HG03460 (cell line): ENCODE data around the gene MBD6.
"Not testable (repeated sequence)": the region's sequence is repeated elsewhere in the genome, so short reads cannot be mapped to it uniquely, and the experiment has no call there.

Experiments used
- ATAC-seq: cut with Tn5 transposase; IDR thresholded peaks from one replicate; pipeline ENCODE4 v1.9.1; 2021; ENCODE audit not compliant: unreplicated experiment

MBD6 gene

DNA sequence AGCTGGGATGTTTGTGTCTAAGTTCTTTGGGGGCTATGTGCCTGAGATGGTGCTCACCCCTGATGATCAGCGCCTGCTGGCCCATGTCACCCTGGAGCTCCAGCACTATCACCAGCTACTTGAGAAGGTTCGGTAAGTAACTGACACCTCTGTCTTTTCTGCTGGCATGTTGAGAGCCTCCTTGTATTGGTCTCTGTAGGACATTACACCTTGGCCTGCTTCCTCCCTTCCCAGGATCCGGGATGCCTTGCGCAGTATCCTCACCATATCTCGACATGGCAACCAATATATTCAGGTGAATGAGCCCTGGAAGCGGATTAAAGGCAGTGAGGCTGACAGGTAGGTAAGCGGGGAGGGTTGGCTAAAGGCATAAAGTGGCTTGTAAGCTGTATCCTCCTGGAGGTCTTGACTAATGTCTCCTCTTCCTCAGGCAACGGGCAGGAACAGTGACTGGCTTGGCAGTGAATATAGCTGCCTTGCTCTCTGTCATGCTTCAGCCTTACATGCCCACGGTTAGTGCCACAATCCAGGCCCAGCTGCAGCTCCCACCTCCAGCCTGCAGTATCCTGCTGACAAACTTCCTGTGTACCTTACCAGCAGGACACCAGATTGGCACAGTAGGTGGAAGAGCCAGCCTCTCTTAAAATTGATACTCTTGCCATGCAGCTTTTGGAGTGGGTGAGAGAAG lies 7.8 kb upstream of the MBD6 start:
- no peak for ATAC-seq

DNA sequence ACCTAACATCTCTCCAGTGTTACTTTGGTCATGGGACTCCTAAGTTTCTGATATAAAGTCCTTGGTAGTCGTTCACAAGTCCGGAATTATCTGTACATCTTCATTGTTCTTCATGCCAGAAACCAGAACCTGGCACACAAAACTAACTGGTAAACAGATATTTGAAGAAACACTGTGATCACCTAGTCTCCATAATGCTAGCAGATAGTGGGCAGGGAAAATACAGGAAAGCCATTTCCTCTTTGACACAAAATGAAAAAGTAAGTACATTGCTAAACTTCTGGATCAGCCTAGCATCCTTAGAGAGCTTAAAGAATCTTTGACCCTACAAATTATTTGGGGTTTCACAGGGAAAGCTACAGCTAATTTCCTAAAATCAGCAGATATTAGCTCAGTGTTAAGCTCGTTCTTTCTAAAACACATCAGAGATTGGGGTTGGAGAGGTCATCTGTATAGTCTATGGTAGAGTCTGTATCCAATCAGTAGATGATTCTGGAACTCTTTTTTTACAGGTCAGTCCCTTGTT lies 7.2 kb upstream of the MBD6 start:
- ATAC-seq = no peak

DNA sequence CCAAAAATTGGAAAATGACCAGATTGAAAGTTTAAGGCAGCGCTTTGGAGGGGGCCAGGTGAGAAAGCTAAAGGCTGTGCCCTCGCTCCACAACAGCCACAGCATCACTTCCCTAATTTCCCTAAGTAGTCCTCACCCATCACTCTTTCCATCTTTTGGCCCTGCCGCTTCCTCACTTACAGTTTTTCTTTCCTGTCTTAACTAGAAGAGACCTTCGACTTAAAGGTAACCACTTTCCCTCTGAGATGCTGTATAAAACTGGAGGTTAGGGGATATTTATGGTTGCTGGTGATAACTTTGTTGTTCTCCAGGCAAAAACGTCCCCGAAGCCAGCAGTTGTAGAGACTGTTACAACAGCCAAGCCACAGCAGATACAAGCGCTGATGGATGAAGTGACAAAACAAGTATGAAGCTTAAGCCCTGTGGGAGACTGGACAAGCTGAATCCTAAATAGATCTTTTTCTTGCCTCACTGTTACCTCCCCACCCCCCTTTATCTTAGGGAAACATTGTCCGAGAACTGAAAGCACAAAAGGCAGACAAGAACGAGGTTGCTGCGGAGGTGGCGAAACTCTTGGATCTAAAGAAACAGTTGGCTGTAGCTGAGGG lies 6.6 kb upstream of the MBD6 start:
- no peak for ATAC-seq

DNA sequence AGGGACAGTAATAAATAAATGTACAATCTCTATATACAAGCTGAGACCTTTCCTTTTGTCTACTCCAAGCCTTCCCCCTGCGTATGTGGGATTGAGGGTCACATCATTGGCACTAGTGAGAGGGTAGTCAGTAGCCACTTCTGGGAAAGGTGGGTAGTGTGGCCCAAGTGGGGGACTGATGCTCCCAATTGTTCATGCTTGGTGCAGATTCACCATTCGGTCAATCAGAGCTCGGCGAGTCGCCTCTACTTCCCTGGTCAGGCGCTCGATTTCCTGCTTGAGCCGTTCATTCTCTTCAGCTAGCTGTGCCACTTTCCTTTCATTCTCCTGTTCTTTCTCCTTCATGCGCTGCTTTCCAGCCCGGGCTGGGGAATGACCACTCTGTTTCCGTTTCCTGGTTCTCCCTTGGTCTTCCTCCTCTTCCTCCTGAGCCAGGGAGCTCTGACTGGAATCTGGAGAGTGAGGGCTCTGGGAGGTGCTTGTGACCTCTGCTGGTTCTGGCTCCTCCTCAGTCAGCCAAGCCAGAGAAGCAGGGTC lies 5.9 kb upstream of the MBD6 start:
- ATAC-seq = no peak

DNA sequence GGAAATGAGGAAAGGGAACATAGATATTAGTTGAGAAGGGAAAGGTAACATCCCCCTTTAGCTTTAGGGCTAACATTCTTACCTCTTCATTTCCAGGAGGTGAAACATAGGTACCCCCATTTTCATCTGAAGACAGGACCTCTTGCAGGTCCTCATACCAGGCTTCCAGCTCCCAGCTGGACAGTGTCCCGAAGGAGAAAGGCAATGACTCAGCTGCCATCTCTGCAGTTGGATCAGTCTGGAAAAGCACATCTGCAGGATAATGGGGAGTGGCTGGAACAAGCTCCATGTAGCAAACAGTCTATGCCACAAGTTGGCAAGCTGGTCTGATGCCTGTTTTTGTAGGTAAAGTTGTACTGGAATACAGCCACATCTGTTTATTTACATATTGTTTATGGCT lies 5.4 kb upstream of the MBD6 start:
- ATAC-seq = no peak

DNA sequence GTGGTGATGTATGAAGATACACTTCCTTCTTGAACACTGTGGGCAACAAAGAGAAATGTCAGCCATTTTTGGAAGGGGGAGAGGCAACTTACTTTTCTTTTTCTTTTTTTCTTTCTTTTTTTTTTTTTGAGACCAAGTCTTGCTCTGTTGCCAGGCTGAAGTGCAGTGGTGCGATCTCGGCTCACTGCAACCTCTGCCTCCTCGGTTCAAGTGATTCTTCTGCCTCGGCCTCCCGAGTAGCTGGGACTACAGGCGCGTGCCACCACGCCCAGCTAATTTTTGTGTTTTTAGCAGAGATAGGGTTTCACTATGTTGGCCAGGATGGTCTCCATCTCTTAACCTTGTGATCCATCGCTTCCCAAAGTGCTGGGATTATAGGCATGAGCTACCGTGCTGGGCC lies 4.9 kb upstream of the MBD6 start:
- ATAC-seq = not testable (repeated sequence)

DNA sequence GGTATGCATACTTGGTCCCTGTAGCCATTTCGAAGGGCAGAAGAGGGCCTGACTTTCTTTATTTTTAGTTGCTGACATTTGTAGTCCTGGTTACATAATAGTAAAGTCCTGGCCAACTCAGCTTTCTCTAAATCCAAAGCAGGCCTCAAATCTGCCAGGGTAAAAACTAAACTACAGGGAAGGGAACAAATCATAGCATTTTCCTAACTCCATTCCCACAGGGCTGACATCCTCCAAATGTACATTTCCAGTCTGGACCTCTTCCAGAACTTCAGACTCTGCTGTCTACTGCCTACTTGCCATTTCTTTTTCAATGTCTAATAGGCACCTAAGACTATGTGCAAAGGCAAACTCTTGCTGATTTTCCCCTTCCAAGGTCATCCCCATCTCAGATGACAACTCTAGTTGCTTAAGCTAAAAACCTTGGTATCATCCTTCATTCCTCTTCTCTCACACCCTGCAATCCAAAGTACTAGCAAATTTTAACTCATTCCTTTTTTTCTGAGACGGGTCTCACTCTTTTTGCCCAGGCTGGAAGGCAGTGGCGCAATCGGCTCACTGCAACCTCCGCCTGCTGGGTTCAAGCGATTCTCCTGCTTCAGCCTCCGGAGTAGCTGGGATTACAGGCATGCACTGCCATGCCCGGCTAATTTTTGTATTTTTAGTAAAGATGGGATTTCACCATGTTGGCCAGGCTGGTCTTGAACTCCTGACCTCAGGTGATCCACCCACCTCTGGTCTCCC lies 4.3 kb upstream of the MBD6 start:
- no peak for ATAC-seq

DNA sequence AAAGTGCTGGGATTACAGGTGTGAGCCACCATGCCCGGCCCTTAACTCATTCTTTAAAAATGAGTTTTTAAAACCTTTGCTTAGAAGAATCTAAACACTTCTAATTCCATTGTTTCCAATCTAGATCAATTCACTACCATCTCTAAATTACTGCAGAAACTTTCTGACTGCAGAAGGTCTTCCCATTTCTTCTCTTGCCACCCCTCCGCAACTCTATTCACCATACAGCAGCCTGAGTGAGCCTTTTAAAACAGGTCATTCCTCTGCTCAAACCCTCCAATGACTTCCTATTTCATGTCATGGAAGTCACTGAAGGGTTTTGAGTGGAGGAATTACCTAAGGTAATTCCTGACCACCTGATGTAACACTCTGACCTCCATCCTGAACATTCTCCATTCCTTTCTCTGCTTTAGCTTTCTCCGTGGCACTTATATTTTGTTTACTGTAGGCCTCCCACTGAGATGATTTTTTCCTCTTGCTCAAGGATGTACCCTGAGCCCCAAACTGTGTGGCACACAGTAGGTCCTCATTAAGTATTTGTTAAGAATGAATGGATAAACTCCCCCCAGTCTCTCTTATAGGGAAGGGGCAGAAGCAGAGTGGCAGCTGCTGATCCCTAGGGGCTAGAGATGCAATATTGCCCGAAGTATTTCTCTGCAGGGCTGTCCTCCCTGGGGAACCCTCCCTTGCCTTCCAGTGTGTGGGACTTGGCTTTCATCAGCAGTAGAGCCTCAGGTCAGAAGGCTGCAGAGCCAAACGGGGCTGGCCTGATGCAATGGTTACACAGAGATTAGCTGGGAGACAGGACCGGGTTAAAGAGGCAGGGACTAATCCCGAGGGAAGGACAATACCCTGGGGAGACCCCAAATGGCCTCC lies 3.5 kb upstream of the MBD6 start:
- no peak for ATAC-seq

DNA sequence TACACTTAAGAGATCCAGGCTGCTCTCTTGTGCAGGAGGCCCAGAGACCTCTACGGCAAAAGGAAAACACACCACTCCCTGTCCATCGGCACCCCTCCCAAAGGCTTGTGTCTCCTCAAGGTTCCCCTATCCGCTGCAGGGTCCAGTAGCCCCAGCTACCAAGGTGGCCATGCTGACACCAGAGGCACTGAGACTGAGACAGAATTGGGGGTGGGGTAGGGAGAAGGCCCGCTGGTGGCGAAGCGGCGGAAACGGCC lies 2.9 kb upstream of the MBD6 start:
- peak; percentile 4 for ATAC-seq

DNA sequence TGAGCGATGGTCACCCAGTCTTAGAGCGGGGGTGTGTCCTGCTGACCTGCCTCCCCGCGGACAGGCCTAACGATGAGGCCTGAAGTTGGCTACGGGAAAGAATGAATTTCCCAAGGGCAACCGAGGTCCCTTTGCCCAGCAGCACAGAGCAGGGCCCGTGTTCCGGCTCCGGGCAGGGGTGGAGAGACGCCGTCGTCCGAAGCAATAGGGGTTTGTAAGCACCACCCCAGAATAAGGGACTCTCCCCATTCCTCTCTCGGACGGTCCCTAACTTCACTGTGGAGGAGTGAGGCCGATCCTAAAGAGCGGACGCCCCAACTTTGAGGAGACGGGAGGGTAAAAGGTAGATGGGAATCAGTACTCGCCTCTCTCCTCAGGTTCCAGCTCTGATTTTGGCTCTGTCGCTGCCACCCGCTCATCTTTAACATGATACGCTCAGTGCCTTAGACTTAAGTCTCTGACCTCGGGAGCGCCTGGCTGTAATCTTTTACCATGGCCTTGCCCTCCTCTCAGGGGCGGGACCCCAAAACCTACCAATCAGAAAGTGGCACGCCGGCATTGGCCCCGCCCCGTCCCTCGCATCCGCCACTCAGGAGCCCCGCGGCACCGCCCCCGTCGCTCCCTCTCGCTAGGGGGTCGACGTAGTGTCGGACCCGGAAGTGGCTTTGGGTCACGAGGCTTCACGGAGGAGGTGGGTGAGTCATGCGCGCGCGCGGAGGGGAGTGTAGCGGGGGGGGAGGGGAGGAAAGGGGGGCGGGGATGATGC lies 2.4 kb upstream of the MBD6 start, which contains the start of gene DDIT3:
TSS of gene DDIT3 (minus strand) at position 462 of the 766 bp plus-strand sequence. CDS start 3,108 bp downstream, outside the sequence.
- ATAC-seq = peak; percentile 66

DNA sequence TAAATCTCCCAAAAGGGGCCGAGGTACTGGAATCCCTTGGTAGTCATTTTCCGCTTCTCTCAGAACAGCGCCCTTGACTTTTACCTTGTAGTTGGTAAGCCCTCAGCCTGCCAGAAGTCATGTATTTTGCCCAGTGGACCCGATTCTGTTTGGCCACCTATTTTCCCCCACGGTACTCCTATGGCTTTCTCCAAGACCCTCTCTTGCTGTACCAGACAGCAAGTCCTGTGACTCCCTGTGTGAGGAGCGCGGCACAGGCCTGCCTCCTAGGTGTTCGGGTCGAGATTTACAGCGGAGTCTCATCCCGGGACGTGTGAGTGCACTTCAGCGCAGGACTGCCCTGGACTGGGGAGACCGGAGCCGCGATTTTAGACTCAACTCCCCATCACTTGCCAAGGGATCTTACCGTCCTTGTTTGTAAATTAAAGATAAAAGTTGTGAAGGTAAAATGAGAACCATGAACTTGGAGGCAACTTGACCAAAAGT lies 1.1 kb upstream of the MBD6 start:
- no peak for ATAC-seq

DNA sequence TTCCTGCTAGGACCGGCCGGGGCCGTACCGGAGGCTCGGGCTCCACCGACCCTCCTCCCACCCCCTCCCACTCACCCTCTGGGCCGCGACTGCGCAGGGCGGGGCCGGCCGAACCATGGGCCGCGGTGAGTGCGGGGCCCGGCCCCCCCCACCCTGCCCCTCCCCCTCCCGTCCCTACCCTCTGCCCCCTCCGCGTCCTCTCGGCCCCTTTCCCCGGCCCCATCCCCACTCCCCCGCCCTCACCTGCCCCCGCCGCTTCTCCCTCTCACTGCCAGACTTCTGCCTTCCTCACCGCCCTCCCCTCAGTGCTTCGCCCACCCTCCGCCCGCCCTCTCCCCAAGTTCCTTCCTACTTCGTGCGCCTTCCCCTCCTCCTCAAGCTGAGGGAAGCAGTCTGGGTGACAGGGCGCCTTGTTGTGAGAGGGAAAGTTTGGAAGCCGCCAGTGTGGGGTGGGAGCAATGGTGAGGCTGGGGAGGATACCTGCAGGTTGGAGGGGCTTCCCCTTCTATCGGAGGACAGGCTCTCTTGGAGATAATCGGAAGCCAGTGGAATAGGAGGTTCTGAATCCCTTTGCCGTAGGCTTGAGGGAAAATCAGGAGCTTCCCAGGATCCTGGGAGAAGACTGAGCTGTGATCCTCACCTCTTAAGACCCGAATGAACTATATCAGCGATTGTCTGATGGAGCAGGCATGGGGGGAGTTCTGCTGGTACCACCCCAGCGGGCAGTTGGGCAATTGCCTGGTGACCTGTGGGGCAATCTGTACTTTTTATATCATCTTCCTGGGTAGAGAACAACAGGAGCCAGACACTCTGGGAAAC lies 472 bp downstream of the MBD6 start:
- ATAC-seq = no peak

DNA sequence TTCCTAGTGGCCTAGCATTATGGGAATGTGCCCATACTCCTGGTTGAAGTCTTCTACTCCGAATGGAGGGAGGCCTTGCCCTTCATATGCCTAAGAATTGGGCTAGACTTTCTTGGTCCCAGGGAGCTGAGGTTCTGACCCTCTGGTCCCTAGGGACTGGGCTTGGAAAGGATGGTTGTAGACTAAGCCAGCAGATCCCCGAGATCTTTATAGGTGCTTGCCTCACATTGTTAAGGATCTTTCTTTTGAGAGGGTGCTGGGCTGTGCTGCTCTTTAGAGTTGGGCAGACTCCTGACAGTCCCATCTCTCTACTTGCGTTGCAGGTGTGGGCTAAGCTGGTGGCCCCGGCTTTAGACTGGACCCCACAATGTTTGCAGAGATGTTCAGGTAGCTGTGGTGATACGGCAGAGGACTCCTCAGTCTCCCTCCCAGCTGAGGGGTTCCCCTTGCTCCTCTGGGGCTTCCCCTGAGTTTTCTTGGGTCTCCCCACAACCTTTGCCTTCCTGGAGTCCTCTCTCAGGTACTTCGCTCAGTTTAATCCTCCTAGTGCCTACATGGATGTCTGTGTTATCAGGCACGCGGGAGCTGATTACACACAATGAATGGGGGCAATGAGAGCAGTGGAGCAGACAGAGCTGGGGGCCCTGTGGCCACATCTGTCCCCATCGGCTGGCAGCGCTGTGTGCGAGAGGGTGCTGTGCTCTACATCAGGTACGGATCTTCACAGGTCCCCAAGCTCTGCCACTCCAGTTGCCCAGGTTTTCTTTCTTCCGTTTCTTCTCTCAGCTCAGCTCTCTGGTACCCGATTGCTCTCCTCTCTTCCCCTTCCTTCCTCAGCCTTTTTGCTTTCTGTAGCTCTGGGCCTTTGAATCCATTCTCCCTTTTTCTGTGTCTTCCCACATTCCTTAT lies 1.3 kb downstream of the MBD6 start:
- ATAC-seq = no peak

DNA sequence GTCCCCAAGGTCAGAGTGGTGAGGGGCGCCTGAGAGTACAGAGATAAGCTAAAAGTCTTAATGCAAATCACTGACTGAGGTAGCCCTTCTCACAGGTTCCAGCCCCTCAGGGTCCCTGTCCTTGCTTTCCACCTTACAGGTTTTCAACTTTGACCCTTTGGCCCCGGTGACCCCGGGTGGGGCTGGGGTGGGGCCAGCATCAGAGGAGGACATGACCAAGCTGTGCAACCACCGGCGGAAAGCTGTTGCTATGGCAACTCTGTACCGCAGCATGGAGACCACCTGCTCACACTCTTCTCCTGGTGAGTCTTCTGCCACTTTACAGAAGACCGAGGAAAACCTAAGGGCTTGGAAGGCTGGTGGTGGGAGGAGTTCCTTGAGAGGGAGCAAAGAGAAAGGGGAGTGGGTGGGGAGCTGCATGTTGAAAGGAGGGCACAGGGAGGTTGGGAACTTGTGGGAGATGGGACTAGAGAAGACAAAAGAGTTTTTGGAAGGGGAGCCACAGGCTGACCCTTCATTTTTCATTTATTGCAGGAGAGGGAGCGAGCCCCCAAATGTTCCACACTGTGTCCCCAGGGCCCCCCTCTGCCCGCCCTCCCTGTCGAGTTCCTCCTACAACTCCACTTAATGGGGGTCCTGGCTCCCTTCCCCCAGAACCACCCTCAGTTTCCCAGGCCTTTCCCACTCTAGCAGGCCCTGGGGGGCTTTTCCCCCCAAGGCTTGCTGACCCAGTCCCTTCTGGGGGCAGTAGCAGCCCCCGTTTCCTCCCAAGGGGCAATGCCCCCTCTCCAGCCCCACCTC lies 2.4 kb downstream of the MBD6 start:
- ATAC-seq = no peak

DNA sequence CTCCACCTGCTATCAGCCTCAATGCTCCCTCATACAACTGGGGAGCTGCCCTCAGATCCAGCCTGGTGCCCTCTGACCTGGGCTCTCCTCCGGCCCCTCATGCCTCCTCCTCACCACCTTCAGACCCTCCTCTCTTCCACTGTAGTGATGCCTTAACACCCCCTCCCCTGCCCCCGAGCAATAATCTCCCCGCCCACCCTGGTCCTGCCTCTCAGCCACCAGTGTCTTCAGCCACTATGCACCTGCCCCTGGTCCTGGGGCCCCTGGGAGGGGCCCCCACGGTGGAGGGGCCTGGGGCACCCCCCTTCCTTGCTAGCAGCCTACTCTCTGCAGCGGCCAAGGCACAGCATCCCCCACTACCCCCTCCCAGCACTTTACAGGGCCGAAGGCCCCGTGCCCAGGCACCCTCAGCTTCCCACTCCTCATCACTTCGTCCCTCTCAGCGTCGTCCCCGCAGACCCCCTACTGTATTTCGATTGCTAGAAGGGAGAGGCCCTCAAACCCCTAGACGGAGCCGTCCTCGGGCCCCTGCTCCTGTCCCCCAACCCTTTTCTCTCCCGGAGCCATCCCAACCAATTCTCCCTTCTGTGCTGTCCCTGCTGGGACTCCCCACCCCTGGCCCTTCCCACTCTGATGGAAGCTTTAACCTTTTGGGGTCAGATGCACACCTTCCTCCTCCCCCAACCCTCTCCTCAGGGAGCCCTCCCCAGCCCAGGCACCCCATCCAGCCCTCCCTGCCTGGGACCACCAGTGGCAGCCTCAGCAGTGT lies 3.2 kb downstream of the MBD6 start:
- no peak for ATAC-seq

DNA sequence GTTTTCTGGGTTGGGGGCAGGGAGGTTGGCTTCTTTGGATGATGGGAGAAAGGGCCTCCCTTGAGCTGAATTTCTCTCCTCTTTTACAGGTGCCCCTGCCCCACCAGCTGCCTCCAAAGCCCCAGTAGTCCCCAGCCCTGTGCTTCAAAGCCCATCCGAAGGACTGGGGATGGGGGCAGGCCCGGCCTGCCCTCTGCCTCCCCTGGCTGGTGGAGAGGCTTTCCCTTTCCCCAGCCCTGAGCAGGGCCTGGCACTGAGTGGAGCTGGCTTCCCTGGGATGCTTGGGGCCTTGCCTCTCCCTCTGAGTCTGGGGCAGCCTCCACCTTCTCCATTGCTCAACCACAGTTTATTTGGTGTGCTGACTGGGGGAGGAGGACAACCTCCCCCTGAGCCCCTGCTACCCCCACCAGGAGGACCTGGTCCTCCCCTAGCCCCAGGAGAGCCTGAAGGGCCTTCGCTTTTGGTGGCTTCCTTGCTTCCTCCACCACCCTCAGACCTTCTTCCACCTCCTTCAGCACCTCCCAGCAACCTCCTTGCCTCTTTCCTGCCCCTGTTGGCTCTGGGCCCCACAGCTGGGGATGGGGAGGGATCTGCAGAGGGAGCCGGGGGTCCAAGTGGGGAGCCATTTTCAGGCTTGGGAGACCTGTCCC lies 4.0 kb downstream of the MBD6 start:
- ATAC-seq = no peak
